ENCODE data around the gene TRPM3. TPM values are rescaled to one million over a fixed set of nuclear protein-coding genes. Genes with fewer than 3 reads are reported as not detected.
A peak's percentile ranks its signal among the peaks of the same experiment; 100 is the strongest.

TRPM3 gene
- total RNA-seq, 2 donors from 2014 or later, result not detected

- no peaks in the 10 kb centered on the region for H3K27me3 Mint-ChIP-seq (ENCODE audit: low read depth)
- no peak overlapping the region for H3K4me3 Mint-ChIP-seq
- no peaks in the 10 kb centered on the region for H3K4me1 Mint-ChIP-seq (ENCODE audit: low read depth)
- H3K27ac Mint-ChIP-seq, result no peak overlapping the region
- no peaks in the 10 kb centered on the region for H3K9me3 Mint-ChIP-seq
- H3K36me3 Mint-ChIP-seq (ENCODE audit: insufficient read depth in 2 of 2), result no peaks in the 10 kb centered on the region
- no peak for DNase-seq
- no peak for ATAC-seq (replicated peaks in 1 of 2)
Observed at GRCh38 chr9:70617033-70617828, 504.2 kb downstream of the TRPM3 start.

DNA sequence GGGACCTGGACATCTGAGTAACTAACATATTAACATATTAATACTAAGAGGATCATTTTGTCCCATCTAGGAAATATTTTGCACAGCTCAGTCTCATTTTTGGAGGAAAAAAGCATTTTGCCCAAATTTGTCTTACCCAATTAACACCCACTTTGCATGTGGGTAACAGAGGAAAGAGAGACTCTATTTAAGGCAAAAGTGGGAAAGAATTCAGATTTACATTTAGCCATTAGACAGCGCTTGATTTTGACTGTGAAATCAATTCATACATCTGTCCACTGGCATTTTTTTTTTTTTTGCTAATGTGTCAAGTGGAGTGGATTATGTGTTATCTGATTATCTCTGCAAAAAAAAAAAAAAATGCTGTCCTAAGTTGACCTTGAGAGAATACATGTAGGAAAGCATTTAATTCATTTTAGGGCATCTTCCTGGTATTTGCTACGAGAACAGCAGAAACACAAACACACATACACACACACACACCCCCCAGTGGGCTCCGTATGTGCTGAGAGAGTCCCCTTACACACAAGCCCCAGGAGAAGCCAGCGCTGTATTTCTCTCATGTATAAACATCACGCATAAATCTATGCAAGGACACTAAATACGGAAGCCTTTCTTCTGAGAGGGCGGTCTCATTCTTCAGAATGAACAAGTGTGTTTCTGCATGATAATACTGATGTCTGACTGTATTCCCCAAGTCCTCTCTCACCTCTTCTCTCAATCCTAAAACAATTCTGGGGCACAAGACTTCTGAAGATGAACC is 505.0 kb downstream of the TRPM3 start:
- Mint-ChIP-seq H3K9me3 (no peaks in the 10 kb centered on the region), H3K36me3 (ENCODE audit: insufficient read depth in 2 of 2) (no peaks in the 10 kb centered on the region), H3K27me3 (ENCODE audit: low read depth) (peaks cover 4% of the 10 kb centered on the region), H3K4me1 (ENCODE audit: low read depth) (no peaks in the 10 kb centered on the region), H3K4me3 (no peak overlapping the region), H3K27ac (no peak overlapping the region)
- DNase-seq (no peak), ATAC-seq (replicated peaks in 1 of 2) (no peak)

GRCh38 chr9:70615464-70616138 is 505.8 kb downstream of the TRPM3 start:
- no peaks in the 10 kb centered on the region for H3K36me3 Mint-ChIP-seq (ENCODE audit: insufficient read depth in 2 of 2)
- no peak for ATAC-seq (replicated peaks in 1 of 2)
- H3K27ac Mint-ChIP-seq, result no peak overlapping the region
- no peak for DNase-seq
- H3K9me3 Mint-ChIP-seq, result no peaks in the 10 kb centered on the region
- H3K4me3 Mint-ChIP-seq, result no peak overlapping the region
- peaks cover 9% of the 10 kb centered on the region for H3K27me3 Mint-ChIP-seq (ENCODE audit: low read depth)
- no peaks in the 10 kb centered on the region for H3K4me1 Mint-ChIP-seq (ENCODE audit: low read depth)

GRCh38 chr9:70614786-70615463 is 506.5 kb downstream of the TRPM3 start:
- ATAC-seq (replicated peaks in 1 of 2) (no peak), DNase-seq (no peak)
- no peak overlapping the region for H3K4me3 Mint-ChIP-seq
- no peaks in the 10 kb centered on the region for H3K36me3 Mint-ChIP-seq (ENCODE audit: insufficient read depth in 2 of 2)
- H3K27ac Mint-ChIP-seq, result no peak overlapping the region
- H3K9me3 Mint-ChIP-seq, result no peaks in the 10 kb centered on the region
- no peaks in the 10 kb centered on the region for H3K4me1 Mint-ChIP-seq (ENCODE audit: low read depth)
- H3K27me3 Mint-ChIP-seq (ENCODE audit: low read depth), result peaks cover 9% of the 10 kb centered on the region

- H3K4me1 Mint-ChIP-seq (ENCODE audit: low read depth), result peaks cover under 1% of the 10 kb centered on the region
- H3K9me3 Mint-ChIP-seq, result no peaks in the 10 kb centered on the region
- no peaks in the 10 kb centered on the region for H3K36me3 Mint-ChIP-seq (ENCODE audit: insufficient read depth in 2 of 2)
- ATAC-seq (replicated peaks in 1 of 2), result no peak
- no peak overlapping the region for H3K4me3 Mint-ChIP-seq
- peaks cover 9% of the 10 kb centered on the region for H3K27me3 Mint-ChIP-seq (ENCODE audit: low read depth)
- no peak for DNase-seq
- no peak overlapping the region for H3K27ac Mint-ChIP-seq
Observed at GRCh38 chr9:70613024-70613768, 508.2 kb downstream of the TRPM3 start.

GRCh38 chr9:70610287-70610644 is 511.2 kb downstream of the TRPM3 start:
- no peak overlapping the region for H3K27ac Mint-ChIP-seq
- no peak overlapping the region for H3K4me3 Mint-ChIP-seq
- H3K27me3 Mint-ChIP-seq (ENCODE audit: low read depth), result peaks cover 9% of the 10 kb centered on the region
- ATAC-seq (replicated peaks in 1 of 2) (no peak), DNase-seq (no peak)
- peaks cover 7% of the 10 kb centered on the region for H3K4me1 Mint-ChIP-seq (ENCODE audit: low read depth)
- no peaks in the 10 kb centered on the region for H3K9me3 Mint-ChIP-seq
- no peaks in the 10 kb centered on the region for H3K36me3 Mint-ChIP-seq (ENCODE audit: insufficient read depth in 2 of 2)

GRCh38 chr9:70609542-70610286 is 511.7 kb downstream of the TRPM3 start:
- DNase-seq, result no peak
- Mint-ChIP-seq H3K27ac (no peak overlapping the region), H3K4me3 (no peak overlapping the region), H3K27me3 (ENCODE audit: low read depth) (peaks cover 9% of the 10 kb centered on the region), H3K4me1 (ENCODE audit: low read depth) (peaks cover 7% of the 10 kb centered on the region), H3K9me3 (no peaks in the 10 kb centered on the region), H3K36me3 (ENCODE audit: insufficient read depth in 2 of 2) (no peaks in the 10 kb centered on the region)
- peak in 1 of 2 donors; percentile 30 for ATAC-seq (replicated peaks in 1 of 2)

GRCh38 chr9:70609011-70609410 is 512.4 kb downstream of the TRPM3 start:
- H3K27me3 Mint-ChIP-seq (ENCODE audit: low read depth), result peaks cover 9% of the 10 kb centered on the region
- H3K36me3 Mint-ChIP-seq (ENCODE audit: insufficient read depth in 2 of 2), result no peaks in the 10 kb centered on the region
- no peak overlapping the region for H3K4me3 Mint-ChIP-seq
- no peak for ATAC-seq (replicated peaks in 1 of 2)
- no peak overlapping the region for H3K27ac Mint-ChIP-seq
- no peaks in the 10 kb centered on the region for H3K9me3 Mint-ChIP-seq
- no peak for DNase-seq
- peaks cover 7% of the 10 kb centered on the region for H3K4me1 Mint-ChIP-seq (ENCODE audit: low read depth)

DNA sequence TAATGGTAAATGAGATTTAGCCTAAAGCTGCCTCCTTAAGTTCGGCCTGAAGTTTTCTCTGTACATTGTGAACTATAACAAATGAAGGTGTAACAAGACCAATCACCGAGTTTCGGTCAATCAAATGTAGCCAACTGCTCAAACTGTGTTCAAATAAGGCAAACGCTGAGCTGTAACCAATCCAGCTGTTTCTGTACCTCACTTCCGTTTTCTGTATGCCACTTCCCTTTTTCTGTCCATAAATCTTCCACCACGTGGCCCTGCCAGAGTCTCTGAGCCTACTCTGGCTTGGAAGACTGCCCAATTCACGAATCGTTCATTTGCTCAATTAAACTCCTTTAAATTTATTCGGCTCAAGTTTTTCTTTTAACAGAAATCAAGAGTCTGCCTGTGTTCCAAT is 513.5 kb downstream of the TRPM3 start:
- ATAC-seq (replicated peaks in 1 of 2) (no peak), DNase-seq (no peak)
- H3K4me3 Mint-ChIP-seq, result no peak overlapping the region
- H3K36me3 Mint-ChIP-seq (ENCODE audit: insufficient read depth in 2 of 2), result no peaks in the 10 kb centered on the region
- H3K9me3 Mint-ChIP-seq, result no peaks in the 10 kb centered on the region
- peaks cover 9% of the 10 kb centered on the region for H3K27me3 Mint-ChIP-seq (ENCODE audit: low read depth)
- H3K27ac Mint-ChIP-seq, result no peak overlapping the region
- H3K4me1 Mint-ChIP-seq (ENCODE audit: low read depth), result peaks cover 7% of the 10 kb centered on the region

- Mint-ChIP-seq H3K4me1 (ENCODE audit: low read depth) (peaks cover 12% of the 10 kb centered on the region), H3K36me3 (ENCODE audit: insufficient read depth in 2 of 2) (no peaks in the 10 kb centered on the region), H3K4me3 (no peak overlapping the region), H3K9me3 (no peaks in the 10 kb centered on the region), H3K27ac (no peak overlapping the region), H3K27me3 (ENCODE audit: low read depth) (peaks cover 9% of the 10 kb centered on the region)
- DNase-seq, result no peak
- no peak for ATAC-seq (replicated peaks in 1 of 2)
Observed at GRCh38 chr9:70607329-70607728, 514.1 kb downstream of the TRPM3 start.

DNA sequence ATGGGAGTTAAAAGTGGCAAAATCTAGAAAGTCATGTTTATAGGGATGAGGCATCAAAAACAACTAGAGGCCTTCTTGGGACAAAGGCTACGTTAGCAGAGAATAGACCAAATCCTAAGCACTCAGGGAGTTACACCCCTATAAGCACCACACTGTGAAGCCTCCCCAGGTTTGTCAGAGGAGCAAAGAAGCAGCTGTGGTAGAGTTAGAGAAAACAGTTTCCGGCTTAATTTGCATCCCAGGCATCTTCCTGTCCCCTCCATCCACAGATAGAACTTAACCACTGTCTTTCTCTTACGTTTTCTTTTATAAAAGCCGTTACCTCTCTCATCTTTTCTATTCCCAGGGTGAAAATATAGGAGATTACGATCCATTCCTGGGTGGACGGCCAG is 518.4 kb downstream of the TRPM3 start:
- ATAC-seq (replicated peaks in 1 of 2), result no peak
- Mint-ChIP-seq H3K27me3 (ENCODE audit: low read depth) (no peaks in the 10 kb centered on the region), H3K36me3 (ENCODE audit: insufficient read depth in 2 of 2) (no peaks in the 10 kb centered on the region), H3K4me1 (ENCODE audit: low read depth) (peaks cover 15% of the 10 kb centered on the region), H3K4me3 (no peak overlapping the region), H3K27ac (no peak overlapping the region), H3K9me3 (no peaks in the 10 kb centered on the region)
- no peak for DNase-seq
